ENCODE data around the gene OSBPL3. TPM values are rescaled to one million over a fixed set of nuclear protein-coding genes. Genes with fewer than 3 reads are reported as not detected.

OSBPL3 gene
- total and polyA plus RNA-seq, 2 donors (not counting 1 experiment from before 2014, with no cell fraction given), result 22.7 to 70.2 TPM

GRCh38 chr7:24921362-24921679, 58.7 kb downstream of the OSBPL3 start:
- TF ChIP-seq, protein P1, sequence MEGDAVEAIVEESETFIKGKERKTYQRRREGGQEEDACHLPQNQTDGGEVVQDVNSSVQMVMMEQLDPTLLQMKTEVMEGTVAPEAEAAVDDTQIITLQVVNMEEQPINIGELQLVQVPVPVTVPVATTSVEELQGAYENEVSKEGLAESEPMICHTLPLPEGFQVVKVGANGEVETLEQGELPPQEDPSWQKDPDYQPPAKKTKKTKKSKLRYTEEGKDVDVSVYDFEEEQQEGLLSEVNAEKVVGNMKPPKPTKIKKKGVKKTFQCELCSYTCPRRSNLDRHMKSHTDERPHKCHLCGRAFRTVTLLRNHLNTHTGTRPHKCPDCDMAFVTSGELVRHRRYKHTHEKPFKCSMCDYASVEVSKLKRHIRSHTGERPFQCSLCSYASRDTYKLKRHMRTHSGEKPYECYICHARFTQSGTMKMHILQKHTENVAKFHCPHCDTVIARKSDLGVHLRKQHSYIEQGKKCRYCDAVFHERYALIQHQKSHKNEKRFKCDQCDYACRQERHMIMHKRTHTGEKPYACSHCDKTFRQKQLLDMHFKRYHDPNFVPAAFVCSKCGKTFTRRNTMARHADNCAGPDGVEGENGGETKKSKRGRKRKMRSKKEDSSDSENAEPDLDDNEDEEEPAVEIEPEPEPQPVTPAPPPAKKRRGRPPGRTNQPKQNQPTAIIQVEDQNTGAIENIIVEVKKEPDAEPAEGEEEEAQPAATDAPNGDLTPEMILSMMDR (conservative IDR thresholded peaks at IDR 0.05 in 1 of 2, IDR thresholded peaks at IDR 0.05 in 1 of 2; ENCODE audit: low read depth in 1 of 2, low read length in 2 of 2), result no peak
- no peak for TF ChIP-seq EZH2 (IDR thresholded peaks at IDR 0.05; ENCODE audit: low read length, missing control alignments)
- Histone ChIP-seq H3K4me1 (ENCODE audit: control insufficient read depth, extremely low read depth, insufficient read depth, low read length) (peaks cover 21% of the 10 kb centered on the region), H3K79me2 (ENCODE audit: control insufficient read depth, insufficient read depth, low read length) (peaks cover 66% of the 10 kb centered on the region)

DNA sequence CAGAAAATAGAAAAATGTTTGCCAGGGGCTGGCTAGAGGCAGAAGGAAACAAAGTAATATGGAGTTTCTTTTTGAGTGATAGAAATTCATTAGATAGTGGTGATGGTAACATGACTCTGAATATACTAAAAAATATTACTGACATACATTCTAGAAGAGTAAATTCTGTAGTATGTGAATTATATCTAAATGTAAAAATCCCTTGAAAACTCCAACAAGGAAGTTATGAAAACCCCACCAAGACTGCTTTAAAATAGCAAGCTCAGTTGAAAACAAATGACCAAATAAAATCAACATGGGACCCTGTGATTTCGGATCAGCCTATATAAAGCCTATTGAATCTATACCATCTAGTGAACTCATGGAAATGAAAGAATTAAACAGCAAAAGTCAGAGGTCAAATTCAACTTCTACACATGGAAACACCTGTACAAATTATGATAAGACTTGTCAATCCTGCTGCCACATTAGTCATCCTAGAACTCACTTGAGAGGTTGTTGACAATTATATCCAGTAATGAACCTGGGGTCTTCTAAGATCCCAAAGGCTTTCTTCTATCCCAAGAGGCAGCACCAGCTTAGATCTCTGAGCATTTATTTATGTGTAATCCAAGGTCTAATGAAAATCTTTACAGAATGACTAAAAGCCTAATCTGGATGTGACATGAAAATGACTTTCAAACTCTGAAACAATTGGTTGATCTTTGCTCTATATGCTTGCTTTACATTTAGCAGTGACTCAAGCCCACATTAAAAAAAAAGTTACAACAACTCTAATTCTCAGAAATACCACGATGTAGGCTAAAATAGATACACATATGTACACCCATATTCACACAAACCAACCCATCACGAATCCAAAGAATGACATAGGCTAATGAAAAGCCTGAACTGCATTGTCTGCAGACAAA, 59.3 kb downstream of the OSBPL3 start:
- no peaks in the 10 kb centered on the region for H3K9me3 ChIP-seq (ENCODE audit: control insufficient read depth, insufficient read depth, low read depth, low read length)
- H3K79me2 ChIP-seq (ENCODE audit: control insufficient read depth, insufficient read depth, low read length), result peaks cover 65% of the 10 kb centered on the region
- H3K36me3 ChIP-seq (ENCODE audit: control insufficient read depth, insufficient read depth, low read length), result no peaks in the 10 kb centered on the region
- no peak overlapping the region for H3K4me2 ChIP-seq (ENCODE audit: extremely low read depth, insufficient read depth, low read length)
- no peak overlapping the region for H2AFZ ChIP-seq (ENCODE audit: low read length)
- DNase-seq (ENCODE audit: low read depth in 2 of 2), result no peak
- H3K27ac ChIP-seq (ENCODE audit: insufficient read depth, low read length), result no peak overlapping the region
- no peak for TF ChIP-seq EZH2 (IDR thresholded peaks at IDR 0.05; ENCODE audit: low read length, missing control alignments)
- no peak overlapping the region for H3K4me3 ChIP-seq (replicated peaks in 1 of 4; ENCODE audit: control extremely low read depth in 1 of 4, insufficient read depth in 1 of 4, low read depth in 3 of 4, low read length in 4 of 4)
- H3K4me1 ChIP-seq (ENCODE audit: control insufficient read depth, extremely low read depth, insufficient read depth, low read length), result peaks cover 21% of the 10 kb centered on the region
- no peak overlapping the region for H3K9ac ChIP-seq (ENCODE audit: insufficient read depth, low read length)
- H3K27me3 ChIP-seq (ENCODE audit: control insufficient read depth, insufficient read depth, low read length), result no peaks in the 10 kb centered on the region
- H4K20me1 ChIP-seq (ENCODE audit: control insufficient read depth, extremely low read depth, insufficient read depth, low read length), result no peaks in the 10 kb centered on the region

More at GRCh38 chr7:24921362-24921679, 58.7 kb downstream of the OSBPL3 start:
- Histone ChIP-seq H3K27ac (ENCODE audit: insufficient read depth, low read length) (no peak overlapping the region), H3K4me2 (ENCODE audit: extremely low read depth, insufficient read depth, low read length) (no peak overlapping the region), H3K9ac (ENCODE audit: insufficient read depth, low read length) (no peak overlapping the region), H3K9me3 (ENCODE audit: control insufficient read depth, insufficient read depth, low read depth, low read length) (no peaks in the 10 kb centered on the region), H2AFZ (ENCODE audit: low read length) (no peak overlapping the region), H3K4me3 (replicated peaks in 1 of 4; ENCODE audit: control extremely low read depth in 1 of 4, insufficient read depth in 1 of 4, low read depth in 3 of 4, low read length in 4 of 4) (no peak overlapping the region), H3K27me3 (ENCODE audit: control insufficient read depth, insufficient read depth, low read length) (no peaks in the 10 kb centered on the region), H3K36me3 (ENCODE audit: control insufficient read depth, insufficient read depth, low read length) (no peaks in the 10 kb centered on the region), H4K20me1 (ENCODE audit: control insufficient read depth, extremely low read depth, insufficient read depth, low read length) (no peaks in the 10 kb centered on the region)
- no peak for DNase-seq (ENCODE audit: low read depth in 2 of 2)

DNA sequence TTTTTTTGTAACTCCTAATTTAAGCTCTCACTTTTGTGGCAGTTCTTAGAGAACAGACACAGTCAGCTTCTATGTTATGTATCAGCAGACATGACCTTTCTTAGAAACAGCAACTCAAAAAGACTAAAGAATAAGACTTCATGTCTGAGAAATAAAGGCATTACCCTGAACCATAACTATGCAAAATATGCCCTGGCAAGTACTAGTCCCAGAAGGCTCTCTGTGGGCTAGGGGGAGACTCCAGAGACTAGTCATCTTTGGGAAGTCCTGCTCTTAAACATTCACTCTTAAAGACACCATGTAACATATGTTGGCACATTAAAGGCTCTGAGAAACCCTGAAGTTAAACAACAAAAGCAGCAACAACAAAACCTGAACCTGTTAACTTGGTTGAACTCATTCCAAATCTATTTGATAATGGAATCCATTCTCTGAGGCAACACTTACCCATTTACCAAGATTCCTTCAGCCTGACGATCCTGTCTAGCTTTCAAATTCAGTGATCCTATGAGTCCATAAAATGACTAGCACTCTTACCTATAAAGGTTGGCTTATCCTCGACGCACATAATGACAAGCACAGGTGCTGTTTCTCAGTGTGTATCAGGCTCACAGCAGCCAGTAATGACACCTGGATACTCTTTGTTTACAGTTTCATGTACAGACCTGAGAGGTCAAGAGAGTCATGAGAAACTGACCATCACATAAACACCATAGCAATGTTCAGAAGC, 62.3 kb downstream of the OSBPL3 start:
- H3K36me3 ChIP-seq (ENCODE audit: control insufficient read depth, insufficient read depth, low read length), result no peaks in the 10 kb centered on the region
- H3K4me1 ChIP-seq (ENCODE audit: control insufficient read depth, extremely low read depth, insufficient read depth, low read length), result peaks cover 16% of the 10 kb centered on the region
- H3K79me2 ChIP-seq (ENCODE audit: control insufficient read depth, insufficient read depth, low read length), result peaks cover 56% of the 10 kb centered on the region
- no peaks in the 10 kb centered on the region for H3K27me3 ChIP-seq (ENCODE audit: control insufficient read depth, insufficient read depth, low read length)
- no peaks in the 10 kb centered on the region for H3K9me3 ChIP-seq (ENCODE audit: control insufficient read depth, insufficient read depth, low read depth, low read length)
- H3K4me2 ChIP-seq (ENCODE audit: extremely low read depth, insufficient read depth, low read length), result peak overlapping the region; percentile 33
- H2AFZ ChIP-seq (ENCODE audit: low read length), result no peak overlapping the region
- H3K4me3 ChIP-seq (replicated peaks in 1 of 4; ENCODE audit: control extremely low read depth in 1 of 4, insufficient read depth in 1 of 4, low read depth in 3 of 4, low read length in 4 of 4), result no peak overlapping the region
- peak; percentile 62 to 94 for DNase-seq (ENCODE audit: low read depth in 2 of 2)
- TF ChIP-seq, protein P1 (conservative IDR thresholded peaks at IDR 0.05 in 1 of 2, IDR thresholded peaks at IDR 0.05 in 1 of 2; ENCODE audit: low read depth in 1 of 2, low read length in 2 of 2), result no peak
- no peak for TF ChIP-seq EZH2 (IDR thresholded peaks at IDR 0.05; ENCODE audit: low read length, missing control alignments)
- H3K9ac ChIP-seq (ENCODE audit: insufficient read depth, low read length), result no peak overlapping the region
- H3K27ac ChIP-seq (ENCODE audit: insufficient read depth, low read length), result no peak overlapping the region
- no peaks in the 10 kb centered on the region for H4K20me1 ChIP-seq (ENCODE audit: control insufficient read depth, extremely low read depth, insufficient read depth, low read length)

Data from fibroblast of lung (primary cell).